Activated T-cell treated with anti-CD3 and anti-CD28 coated beads, Interleukin-2, amount 50 U/mL, for 1 hour (primary cell): ENCODE results near the gene CFAP299.
"Not testable (repeated sequence)": the region's sequence is repeated elsewhere in the genome, so short reads cannot be mapped to it uniquely, and the experiment has no call there.

ENCODE experiments used
- DNase-seq: peaks from one replicate; pipeline ENCODE4 v3.0.0-alpha.2; 2020

The CFAP299 gene

GRCh38 chr4:80749558-80749957 lies 414.0 kb downstream of the CFAP299 start:
- not testable (repeated sequence) for DNase-seq

GRCh38 chr4:80751200-80751599 lies 415.7 kb downstream of the CFAP299 start:
- no peak for DNase-seq

GRCh38 chr4:80767944-80768343 lies 432.4 kb downstream of the CFAP299 start:
- DNase-seq, result no peak

- DNase-seq, result no peak
These were observed 440.6 kb downstream of the CFAP299 start for GRCh38 chr4:80776168-80776567.

GRCh38 chr4:80781431-80781830 lies 445.9 kb downstream of the CFAP299 start:
- no peak for DNase-seq

GRCh38 chr4:80787306-80787705 lies 451.8 kb downstream of the CFAP299 start:
- DNase-seq, result no peak

GRCh38 chr4:80788798-80789197 lies 453.3 kb downstream of the CFAP299 start:
- DNase-seq, result no peak

GRCh38 chr4:80790152-80790551 lies 454.6 kb downstream of the CFAP299 start:
- DNase-seq, result no peak

GRCh38 chr4:80793660-80794059 lies 458.1 kb downstream of the CFAP299 start:
- not testable (repeated sequence) for DNase-seq

GRCh38 chr4:80798082-80798481 lies 462.6 kb downstream of the CFAP299 start:
- DNase-seq, result no peak

- not testable (repeated sequence) for DNase-seq
These were observed 465.2 kb downstream of the CFAP299 start for GRCh38 chr4:80800719-80801118.

- no peak for DNase-seq
These were observed 467.8 kb downstream of the CFAP299 start for GRCh38 chr4:80803337-80803736.

- no peak for DNase-seq
These were observed 470.9 kb downstream of the CFAP299 start for GRCh38 chr4:80806472-80806871.

GRCh38 chr4:80809039-80809729 lies 473.7 kb downstream of the CFAP299 start:
- DNase-seq, result no peak

GRCh38 chr4:80811406-80811805 lies 475.9 kb downstream of the CFAP299 start:
- DNase-seq, result no peak

- no peak for DNase-seq
These were observed 476.6 kb downstream of the CFAP299 start for GRCh38 chr4:80812145-80812544.

GRCh38 chr4:80814266-80814665 lies 478.7 kb downstream of the CFAP299 start:
- DNase-seq, result no peak

GRCh38 chr4:80831383-80832361 lies 496.1 kb downstream of the CFAP299 start:
- no peak for DNase-seq

- DNase-seq, result no peak
These were observed 503.8 kb downstream of the CFAP299 start for GRCh38 chr4:80839281-80839680.

GRCh38 chr4:80839792-80840191 lies 504.3 kb downstream of the CFAP299 start:
- DNase-seq, result no peak

GRCh38 chr4:80840396-80840795 lies 504.9 kb downstream of the CFAP299 start:
- no peak for DNase-seq

- DNase-seq, result no peak
These were observed 506.2 kb downstream of the CFAP299 start for GRCh38 chr4:80841587-80842281.

- DNase-seq, result no peak
These were observed 510.7 kb downstream of the CFAP299 start for GRCh38 chr4:80846210-80846609.
